ENCODE measurements around the gene STARD9. TPM values are rescaled to one million over a fixed set of nuclear protein-coding genes. Genes with fewer than 3 reads are reported as not detected.
"Not testable (repeated sequence)": the region's sequence is repeated elsewhere in the genome, so short reads cannot be mapped to it uniquely, and the experiment has no call there.

STARD9 gene
- total RNA-seq, 1 donor from 2014 or later = 4.8 TPM

DNA sequence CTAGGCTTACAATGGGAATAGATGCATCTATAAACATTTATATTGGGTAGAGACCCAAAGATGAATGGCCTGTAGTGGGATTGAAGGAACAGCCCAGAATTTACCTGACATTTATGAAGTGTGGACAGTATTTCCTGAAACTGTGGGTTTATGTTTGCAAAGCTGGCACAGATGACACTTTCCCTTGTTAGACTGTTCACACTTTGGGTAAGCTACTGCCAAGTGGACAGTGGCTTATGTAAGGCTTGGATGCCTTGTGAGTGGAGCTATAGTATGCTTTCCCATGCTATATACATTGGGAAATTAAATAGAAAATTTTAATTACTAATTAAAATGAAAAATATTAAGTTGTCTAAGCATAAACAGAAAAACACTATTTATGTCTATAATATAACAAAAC lies 48.5 kb downstream of the STARD9 start:
- DNase-seq (ENCODE audit: low read depth, low spot score) = no peak

DNA sequence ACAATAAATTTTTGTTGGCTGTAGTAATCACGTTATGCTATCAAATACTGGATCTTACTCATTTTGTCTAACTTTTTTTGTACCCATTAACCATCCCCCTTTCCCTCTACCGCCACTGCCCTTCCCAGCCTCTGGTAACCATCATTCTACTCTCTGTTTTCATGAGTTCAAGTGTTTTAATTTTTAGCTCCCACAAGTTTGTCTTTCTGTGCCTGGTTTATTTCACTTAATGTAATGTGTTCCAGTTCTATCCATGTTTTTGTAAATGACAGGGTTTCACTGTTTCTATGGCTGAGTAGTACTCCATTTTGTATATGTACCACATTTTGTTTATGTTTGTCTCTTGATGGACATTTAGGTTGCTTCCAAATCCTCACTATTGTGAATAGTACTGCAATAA lies 52.1 kb downstream of the STARD9 start:
- no peak for DNase-seq (ENCODE audit: low read depth, low spot score)

DNA sequence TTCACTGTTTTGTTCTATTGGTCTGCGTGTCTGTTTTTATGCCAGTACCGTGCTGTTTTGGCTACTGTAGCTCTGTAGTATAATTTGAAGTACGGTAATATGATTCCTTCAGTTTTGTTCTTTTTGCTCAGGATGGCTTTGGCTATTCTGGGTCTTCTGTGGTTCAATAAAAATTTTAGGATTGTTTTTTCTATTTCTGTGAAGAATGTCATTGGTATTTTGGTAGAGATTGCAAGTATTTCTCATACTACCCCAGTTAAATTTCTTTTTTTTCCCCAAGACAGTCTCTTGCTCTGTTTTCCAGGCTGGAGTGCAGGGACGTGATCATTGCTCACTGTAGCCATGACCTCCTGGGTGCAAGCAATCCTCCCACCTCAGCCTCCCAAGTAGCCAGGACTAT lies 53.4 kb downstream of the STARD9 start:
- DNase-seq (ENCODE audit: low read depth, low spot score) = no peak

DNA sequence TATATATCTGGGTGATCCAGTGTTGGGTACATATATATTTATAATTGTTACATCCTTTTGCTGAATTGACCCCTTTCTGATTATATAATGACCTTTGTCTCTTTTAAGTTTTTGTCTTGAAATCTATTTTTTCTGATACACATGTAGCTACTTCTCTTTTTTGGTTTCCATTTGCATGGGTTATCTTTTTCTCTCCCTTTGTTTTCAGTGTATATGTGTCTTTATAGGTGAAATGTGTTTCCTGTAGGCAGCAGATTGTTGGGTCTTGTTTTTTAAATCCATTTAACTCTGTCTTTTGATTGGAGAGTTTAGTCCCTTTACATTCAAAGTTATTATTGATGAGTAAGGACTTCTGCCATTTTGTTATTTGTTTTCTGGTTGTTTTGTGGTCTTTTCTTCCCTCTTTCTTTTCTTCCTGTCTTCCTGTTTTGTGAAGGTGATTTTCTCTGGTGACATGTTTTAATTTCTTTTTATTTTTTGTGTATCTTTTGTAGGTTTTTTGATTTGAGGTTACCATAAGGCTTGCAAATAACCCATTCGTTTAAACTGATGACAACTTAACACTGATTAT lies 56.8 kb downstream of the STARD9 start:
- no peak for DNase-seq (ENCODE audit: low read depth, low spot score)

DNA sequence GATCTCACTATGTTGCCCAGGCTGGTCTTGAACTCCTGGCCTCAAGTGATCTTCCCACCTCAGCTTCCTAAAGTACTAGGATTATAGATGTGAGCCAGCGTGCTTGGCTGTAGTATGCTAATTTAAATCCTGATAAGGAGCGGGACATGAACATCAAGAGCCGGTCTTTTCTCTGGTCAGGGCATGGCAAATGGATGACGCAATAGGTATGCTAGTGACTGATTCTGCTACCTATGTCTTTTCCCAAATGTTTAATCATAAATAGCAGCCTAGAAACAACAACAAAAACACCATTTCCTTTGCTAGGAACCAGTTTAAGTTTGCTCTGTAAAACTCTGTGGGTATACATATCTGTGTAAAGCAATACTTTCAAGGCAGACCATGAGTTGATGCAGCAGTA lies 64.7 kb downstream of the STARD9 start:
- DNase-seq (ENCODE audit: low read depth, low spot score) = no peak

DNA sequence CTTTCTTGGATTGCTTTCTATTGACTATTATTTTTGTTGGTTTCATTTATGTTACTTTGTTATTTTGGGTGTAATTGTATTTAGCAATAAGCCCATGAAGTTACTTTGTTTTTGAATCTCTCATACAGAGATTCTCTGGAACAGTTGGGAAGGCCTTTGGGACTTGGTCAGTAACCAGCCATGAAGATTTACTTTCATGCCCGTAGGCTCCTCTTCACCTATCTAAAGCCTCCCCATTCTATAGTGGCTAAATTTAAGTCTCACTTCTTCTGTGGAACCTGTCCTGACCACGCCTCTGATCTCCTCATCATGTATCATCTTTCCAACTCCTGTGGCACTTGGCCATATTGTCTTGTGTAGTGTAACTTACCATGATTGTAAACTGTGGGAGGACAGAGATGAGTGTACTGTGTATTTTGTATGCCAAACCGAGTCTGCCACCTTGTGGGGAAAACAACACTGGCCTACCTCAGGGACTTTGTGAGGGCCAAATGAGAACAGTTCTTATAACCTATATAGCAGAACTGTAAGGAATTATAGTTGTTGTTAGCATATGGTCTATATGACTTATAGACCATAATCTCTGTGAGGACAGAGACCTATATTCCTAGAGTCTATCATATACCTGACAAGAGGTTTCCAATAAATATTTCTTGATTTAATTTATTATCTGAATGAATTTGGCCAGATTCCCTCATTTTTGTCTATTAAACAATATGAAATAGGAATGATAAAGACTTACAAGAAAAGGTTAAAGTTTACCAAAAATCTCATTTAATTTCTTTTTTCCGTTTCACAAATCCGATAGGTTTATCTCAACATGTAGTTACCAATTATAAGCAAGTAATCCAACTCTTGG lies 75.0 kb downstream of the STARD9 start:
- DNase-seq (ENCODE audit: low read depth, low spot score) = peak; percentile 50

DNA sequence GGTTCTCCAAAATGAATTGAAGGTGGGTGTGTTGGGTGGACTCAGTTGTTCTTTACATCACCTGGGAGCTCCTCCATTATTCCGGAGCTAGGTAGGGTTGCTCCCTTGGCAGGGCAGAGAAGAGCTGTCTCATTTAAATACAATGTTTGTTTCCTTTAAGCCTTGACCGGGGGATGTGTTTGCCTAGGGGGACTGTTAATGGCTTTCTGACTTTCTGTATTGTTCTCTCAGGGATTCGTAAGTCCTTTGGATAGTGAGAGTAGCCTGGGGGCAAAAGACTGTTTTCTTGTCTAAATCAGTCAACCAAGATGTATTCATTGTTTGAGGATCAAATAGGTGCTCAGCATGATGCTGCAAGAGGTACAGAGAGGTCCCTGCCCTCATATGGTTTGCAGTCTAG lies 90.4 kb downstream of the STARD9 start:
- DNase-seq (ENCODE audit: low read depth, low spot score) = no peak

DNA sequence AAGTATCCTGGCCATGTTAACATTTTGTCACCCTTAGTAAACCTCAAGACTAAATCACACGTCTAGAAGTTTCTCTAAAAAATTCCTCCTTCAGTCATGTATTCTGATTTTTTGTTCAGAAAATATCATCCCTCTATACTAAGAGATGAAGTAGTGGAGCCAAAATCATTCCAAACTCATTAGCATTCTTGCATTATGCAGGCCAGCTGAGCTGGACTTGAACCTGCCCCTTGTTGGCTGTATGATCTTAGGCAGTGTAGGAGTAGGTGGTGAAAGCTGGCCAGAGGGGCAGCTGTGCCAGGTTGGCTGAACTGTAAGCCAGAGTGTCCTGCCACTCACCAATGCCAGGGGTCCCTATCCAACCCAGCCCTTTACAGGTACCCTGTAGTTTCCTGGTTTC lies 92.4 kb downstream of the STARD9 start:
- no peak for DNase-seq (ENCODE audit: low read depth, low spot score)

DNA sequence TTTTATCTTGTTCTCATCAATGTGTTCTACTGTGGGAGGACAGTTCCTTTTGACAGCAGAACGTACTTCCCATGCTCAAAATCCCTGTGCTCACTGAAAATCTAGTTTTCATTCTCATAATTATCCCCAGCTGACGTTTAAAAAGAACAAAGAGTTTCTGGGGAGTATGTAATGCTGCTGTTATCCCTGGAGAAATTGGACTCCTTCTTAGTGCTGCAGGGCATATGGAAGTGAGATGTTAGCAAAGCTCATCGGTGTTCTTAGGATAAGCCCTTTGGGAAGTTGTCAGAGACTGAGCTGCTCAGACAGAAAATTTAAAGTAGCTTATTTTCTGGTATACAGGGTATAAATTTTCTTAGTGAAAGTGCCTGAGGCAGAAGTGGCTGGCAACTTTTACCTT lies 95.0 kb downstream of the STARD9 start:
- DNase-seq (ENCODE audit: low read depth, low spot score) = no peak

DNA sequence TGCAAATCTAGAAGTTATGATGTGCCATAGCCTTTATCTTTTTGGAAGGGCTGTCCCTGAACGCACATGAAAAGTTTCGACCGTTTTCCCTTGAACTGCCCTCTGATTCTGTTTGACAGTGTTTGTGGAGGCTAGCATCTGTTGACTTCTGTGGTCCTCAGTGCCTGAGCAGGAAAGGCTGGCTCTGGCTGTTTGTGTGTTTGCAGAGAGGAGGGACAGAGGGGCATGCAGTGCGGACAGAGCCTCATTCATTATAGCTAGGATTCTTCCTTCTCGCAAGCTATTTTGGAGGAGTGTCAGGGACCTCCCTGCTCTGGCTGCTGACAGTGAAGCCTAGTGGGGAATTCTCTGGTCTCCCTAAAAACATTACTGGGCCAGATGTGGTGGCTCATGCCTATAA lies 97.0 kb downstream of the STARD9 start:
- DNase-seq (ENCODE audit: low read depth, low spot score) = no peak

DNA sequence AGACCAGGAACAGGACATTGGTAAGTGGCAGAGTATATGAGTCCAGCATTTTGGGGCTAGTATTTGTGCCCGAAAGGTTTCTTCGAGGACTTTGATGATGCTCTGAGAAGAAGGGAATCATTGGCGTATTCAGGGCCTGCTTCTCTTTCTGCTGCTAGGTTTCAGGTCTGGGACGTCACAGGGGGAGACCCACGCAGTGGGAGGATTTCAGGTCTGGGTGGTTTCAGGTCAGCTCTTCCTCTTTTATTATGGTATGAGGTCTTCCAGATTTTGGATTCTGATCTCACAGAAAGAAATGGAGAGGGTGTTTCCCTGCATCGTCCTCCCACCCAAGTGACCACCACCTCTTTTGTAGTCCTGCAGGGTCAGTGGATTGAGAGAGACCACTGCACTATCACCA lies 99.1 kb downstream of the STARD9 start:
- no peak for DNase-seq (ENCODE audit: low read depth, low spot score)

DNA sequence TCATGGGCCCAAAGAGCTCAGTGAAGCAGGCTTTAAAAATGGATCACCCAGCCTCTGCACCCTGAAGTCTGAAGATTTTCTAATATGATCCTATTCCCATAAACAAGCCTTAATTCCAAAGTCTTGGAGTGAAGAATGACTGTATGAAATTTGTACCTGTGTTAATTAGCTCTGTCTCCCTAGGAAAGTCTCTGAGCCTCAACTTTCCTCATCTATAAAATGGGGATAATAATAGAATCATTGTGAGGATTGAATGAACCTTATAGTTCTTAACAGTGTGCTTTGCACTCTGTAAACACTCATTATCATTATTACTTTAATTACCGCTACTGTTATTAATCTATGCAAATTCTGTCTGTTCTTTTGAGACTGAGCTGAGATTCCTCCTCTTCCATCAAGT lies 99.6 kb downstream of the STARD9 start:
- no peak for DNase-seq (ENCODE audit: low read depth, low spot score)

DNA sequence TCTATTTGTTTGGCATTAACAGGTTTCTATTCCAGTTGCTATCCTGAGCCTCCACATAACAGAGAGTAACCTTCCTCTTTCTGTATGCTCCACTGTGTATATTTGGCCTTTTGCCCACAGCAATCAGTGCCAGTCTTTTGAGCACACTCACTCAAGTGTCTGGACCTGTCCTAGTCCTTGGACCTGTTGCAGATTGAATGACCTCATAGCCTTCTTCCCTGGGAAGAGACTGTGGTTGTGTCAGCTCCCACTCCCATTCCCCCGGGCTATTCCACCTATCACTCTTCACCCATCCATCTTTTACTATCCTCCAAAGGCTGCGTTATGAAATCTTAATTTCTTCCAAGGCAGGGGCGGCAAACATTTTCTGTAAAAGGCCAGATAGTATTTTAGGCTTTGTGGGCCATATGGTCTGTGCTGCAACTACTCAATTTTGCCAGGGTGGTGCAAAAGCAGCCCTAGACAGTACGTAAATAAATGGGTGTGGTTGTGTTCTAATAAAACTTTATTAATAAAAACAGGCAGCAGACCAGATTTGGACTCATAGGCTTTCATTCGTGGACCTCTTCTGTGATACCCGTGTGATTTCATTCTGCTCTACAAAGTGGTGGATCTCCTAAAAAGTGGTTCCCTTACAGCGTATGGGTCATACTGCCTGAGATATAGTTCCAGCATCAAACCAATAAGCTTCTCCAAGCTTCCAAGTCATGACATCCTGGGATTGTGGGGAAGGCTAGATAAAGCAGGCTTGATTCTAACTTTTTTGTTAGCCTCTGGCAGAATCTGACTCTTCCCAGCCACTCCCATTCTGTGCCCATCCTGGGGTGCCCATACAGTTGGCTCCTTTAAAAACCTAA lies 104.1 kb downstream of the STARD9 start:
- DNase-seq (ENCODE audit: low read depth, low spot score) = no peak

DNA sequence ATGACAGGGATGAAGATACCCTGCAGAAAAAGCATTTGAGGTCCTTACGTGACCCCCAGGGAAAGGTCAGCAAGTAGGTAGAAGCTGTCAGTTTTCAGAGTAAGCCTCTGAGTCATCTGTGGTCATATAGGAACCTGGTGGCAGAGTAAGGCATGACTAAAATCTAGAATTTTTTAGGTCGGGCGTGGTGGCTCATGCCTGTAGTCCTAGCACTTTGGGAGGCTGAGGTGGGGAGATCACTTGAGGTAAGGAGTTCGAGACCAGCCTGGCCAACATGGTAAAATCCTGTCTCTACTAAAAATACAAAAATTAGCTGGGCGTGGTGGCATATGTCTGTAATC lies 104.7 kb downstream of the STARD9 start:
- not testable (repeated sequence) for DNase-seq (ENCODE audit: low read depth, low spot score)

DNA sequence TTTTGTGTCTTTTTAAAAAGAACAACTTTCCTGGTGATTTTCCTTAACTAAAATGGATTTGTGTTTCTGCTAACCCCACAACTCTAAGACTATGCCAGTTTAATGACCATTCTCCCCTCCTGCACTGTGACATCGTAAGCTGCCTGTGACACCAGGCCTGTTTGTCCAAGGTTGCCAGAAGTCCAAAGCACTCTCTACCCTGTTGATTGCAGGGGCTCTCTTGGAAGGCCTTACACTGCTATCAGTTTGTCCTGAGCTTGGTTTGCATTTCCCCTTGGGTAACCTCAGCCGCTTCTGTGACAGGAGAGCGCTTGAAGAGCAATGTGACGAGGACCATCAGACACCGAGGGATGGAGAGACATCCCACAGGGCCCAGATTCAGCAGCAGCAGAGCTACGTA lies 105.7 kb downstream of the STARD9 start:
- DNase-seq (ENCODE audit: low read depth, low spot score) = no peak

DNA sequence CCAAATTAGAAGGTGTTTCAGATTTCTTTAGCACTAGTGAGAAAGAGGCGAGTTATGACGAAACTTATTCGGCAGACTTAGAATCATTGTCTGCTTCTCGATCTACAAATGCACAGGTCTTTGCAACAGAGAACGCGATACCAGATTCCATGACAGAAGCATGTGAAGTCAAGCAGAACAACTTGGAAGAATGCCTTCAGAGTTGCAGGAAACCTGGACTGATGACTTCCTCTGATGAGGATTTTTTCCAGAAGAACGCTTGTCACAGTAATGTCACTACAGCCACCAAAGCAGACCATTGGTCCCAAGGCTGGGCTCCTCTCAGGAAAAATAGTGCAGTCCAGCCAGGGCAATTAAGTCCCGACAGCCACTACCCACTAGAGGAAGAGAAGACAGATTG lies 110.9 kb downstream of the STARD9 start:
- no peak for DNase-seq (ENCODE audit: low read depth, low spot score)

DNA sequence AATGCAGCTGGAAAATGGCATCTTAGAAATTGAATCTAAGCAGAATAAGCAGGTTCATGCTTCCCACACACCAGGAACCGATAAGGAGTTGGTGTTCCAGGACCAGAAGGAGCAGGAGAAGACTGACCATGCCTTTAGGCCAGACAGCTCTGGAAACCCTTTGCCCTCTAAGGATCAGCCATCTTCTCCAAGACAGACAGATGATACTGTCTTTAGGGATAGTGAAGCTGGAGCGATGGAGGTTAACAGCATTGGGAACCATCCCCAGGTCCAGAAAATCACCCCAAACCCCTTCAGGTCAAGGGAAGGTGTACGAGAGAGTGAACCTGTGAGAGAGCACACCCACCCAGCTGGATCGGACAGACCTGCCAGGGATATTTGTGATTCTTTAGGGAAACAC lies 112.3 kb downstream of the STARD9 start:
- DNase-seq (ENCODE audit: low read depth, low spot score) = no peak

DNA sequence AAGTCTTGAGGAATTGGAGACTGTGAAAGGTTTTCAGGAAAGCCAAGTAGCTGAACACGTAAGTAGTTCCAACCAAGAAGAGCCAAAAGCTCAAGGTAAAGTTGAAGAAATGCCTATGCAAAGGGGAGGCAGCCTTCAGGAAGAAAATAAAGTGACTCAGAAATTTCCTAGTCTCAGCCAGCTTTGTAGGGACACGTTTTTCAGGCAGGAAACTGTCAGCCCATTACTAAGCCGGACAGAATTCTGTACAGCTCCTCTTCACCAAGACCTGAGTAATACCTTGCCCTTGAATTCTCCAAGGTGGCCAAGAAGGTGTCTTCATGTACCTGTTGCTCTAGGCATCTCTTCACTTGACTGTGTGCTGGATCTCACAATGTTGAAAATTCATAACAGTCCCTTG lies 112.9 kb downstream of the STARD9 start:
- no peak for DNase-seq (ENCODE audit: low read depth, low spot score)

DNA sequence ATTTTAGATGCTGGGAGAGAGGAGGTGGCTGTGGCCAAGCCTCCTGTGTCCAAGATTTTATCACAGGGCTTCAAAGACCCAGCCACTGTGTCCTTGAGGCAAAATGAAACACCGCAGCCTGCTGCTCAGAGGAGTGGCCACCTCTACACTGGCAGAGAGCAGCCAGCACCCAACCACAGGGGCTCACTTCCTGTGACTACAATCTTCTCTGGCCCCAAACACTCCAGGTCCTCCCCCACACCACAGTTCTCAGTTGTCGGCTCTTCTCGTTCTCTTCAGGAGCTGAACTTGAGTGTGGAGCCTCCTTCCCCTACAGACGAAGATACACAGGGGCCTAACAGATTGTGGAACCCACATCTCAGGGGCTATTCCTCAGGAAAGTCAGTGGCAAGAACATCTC lies 115.9 kb downstream of the STARD9 start:
- no peak for DNase-seq (ENCODE audit: low read depth, low spot score)

DNA sequence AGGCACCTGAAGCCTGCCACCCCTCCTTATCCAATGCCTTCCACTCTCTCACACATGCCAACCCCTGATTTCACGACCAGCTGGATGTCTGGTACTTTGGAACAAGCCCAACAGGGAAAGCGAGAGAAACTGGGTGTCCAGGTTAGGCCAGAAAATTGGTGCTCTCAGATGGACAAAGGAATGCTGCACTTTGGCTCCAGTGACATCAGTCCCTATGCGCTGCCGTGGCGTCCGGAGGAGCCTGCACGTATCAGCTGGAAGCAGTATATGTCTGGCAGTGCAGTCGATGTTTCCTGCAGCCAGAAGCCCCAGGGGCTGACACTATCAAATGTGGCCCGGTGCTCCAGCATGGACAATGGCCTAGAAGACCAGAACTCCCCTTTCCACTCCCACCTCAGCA lies 116.4 kb downstream of the STARD9 start:
- DNase-seq (ENCODE audit: low read depth, low spot score) = no peak

DNA sequence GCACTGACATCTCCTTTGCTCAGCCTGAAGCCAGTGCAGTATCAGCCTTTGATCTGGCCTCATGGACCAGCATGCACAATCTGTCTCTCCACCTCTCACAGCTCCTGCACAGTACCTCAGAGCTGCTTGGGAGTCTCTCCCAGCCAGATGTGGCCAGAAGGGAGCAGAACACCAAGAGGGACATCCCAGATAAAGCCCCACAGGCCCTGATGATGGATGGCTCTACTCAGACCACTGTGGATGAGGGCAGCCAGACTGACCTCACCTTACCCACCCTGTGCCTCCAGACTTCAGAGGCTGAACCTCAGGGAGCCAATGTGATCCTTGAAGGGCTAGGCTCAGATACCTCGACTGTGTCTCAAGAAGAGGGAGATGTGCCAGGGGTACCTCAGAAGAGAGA lies 117.1 kb downstream of the STARD9 start:
- no peak for DNase-seq (ENCODE audit: low read depth, low spot score)

DNA sequence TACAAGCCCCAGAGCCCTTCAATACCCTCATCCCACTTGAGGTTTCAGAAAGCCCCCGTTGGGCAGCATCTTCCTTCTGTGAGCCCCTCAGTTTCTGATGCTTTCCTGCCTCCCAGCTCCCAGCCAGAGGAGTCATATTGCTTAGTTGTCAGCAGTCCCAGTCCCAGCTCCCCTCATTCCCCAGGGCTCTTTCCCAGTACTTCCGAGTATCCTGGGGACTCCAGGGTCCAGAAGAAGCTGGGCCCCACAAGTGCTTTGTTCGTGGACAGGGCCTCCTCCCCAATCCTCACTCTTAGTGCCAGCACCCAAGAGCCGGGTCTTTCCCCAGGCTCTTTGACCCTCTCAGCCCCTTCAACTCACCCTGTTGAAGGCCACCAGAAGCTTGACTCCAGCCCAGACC lies 117.6 kb downstream of the STARD9 start:
- no peak for DNase-seq (ENCODE audit: low read depth, low spot score)

DNA sequence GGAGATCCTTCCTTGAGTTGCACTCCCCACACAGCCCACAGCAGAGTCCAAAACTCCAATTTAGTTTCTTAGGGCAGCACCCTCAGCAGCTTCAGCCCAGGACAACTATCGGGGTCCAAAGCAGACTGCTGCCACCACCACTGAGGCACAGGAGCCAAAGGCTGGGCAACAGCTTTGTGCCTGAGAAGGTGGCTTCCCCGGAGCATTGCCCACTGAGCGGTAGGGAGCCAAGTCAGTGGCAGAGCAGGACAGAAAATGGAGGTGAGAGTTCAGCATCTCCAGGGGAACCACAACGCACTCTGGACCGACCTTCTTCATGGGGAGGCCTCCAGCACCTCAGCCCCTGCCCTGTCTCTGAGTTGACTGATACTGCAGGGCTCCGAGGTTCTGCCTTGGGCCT lies 118.1 kb downstream of the STARD9 start:
- DNase-seq (ENCODE audit: low read depth, low spot score) = no peak

All from pulmonary artery endothelial cell (primary cell).